HG02885 (cell line): ENCODE results near the gene RNF138.
"Not testable (repeated sequence)": the region's sequence is repeated elsewhere in the genome, so short reads cannot be mapped to it uniquely, and the experiment has no call there.

Experiments used
- ATAC-seq: cut with Tn5 transposase; IDR thresholded peaks from one replicate; pipeline ENCODE4 v1.9.1; 2021; ENCODE audit warnings: mild to moderate bottlenecking; ENCODE audit not compliant: unreplicated experiment, poor library complexity

The RNF138 gene, protein sequence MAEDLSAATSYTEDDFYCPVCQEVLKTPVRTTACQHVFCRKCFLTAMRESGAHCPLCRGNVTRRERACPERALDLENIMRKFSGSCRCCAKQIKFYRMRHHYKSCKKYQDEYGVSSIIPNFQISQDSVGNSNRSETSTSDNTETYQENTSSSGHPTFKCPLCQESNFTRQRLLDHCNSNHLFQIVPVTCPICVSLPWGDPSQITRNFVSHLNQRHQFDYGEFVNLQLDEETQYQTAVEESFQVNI

DNA sequence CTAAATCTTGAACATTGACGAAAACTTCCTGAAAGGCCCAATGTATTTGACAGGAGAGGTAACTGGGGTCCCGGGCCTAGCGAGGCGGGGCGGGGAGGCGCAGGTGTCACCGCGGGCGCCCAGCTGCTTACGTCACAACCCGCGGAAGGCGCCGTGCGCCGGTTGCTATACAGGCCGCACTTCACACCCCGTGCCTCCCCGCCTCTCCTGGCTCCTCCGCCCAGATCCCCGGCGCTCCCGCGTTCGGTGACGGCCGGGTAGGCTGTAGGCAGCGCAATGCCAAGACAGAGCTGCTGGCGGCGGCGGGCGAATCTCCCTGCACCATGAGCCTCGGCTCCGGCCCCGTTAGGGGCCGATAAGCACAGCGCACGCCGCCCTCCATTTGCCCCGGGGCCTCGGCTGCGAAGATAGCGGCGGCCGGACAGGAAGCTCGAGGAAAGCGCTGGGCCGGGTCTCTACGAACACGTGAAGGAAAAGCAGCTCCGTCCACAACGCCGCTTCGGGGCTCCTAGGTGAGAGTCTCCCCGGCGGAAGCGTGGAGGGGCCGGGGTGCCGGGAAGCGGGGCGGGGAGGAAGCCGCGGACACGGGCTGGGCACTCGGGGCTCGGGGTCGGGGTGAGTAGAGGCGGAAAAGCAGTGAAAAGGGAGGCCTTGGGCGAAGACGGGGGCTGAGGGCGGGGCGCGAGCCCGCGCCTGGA, at the start of gene RNF138:
Gene RNF138 (plus strand): TSS at position 151 of the 698 bp plus-strand sequence. CDS start 903 bp downstream, outside the sequence.
- peak; percentile 62 for ATAC-seq

DNA sequence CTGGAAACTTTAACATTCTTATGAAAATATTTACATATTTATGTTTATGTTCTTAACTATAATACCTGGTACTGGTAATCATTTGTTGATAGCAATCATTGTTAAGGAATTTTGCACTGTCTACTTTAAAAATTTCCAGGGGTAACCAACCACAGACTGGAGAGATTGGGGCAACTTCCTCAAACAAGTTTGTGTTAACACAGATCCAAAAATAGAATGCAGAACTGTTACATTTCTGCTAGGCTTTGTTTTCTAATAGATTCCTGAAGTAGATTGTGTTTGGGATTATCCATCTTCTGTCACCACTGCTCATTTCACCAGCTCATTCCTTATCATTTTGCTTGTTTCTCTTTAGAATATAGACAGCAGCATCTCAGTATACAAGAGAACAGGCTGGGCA, 49.3 kb upstream of the RNF138 start:
- no peak for ATAC-seq

DNA sequence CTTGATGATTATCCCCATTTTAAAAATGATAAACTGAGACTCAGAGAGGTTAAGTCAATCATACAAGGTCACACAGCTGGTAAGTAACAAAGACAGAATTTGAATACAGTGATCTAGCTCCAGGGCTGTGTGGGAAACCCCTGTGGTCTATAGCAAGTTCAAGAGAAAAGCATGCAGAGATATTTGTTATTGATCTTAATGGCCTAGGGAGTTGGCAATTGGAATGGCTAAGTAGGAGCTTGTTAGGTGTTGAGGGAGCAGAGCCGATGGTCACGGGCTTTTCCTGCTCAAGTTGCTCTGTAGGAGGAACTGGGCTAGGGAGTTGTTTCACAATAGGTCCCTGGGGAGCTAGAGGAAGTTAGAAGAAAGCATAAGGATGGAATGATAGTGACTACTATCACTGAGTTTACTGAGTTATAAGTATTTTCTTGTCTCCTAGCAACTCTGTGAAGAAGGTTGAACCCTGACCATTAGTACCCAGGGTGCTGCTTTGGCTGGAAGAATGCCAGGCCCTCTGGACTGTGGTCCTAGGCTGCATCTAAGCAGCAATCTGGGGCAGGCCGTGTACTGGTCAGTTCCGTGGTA, 43.1 kb upstream of the RNF138 start:
- peak; percentile 69 for ATAC-seq

DNA sequence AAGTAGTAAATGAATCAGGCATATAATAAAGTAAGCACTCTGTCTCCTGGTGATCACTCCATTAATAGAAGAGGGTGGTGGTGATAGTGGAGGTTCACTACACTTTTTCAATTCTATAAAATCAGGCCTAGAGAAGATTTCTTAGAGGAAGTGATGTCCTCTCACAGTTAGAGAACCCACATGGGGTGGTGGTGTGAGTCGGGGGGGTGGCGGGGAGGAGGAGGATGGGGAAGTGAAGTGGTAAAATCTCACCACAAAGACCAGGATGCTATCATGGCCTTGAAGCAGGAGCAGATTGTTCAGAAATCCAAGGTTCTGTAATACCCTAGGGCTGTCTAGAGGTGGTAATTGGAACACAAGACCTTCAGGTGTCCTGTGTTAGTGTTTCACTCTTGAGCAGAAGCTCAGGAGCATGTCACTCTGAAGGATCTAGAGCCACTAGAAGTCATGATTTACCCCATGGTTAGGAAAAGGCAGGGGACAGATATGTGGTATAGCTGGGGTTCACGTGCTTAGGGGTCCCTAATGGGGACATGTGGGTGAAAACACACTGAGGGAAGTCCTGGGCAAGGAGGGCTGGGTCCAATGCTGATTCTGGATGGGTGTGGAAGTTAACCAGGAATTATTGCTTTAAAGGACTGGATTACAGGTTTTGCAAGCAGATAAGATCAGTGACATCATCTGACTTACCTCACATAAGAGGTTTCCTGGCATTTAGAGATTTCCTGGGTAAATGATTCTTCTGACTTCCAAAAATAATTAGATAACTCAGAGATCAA, 42.1 kb upstream of the RNF138 start:
- ATAC-seq = peak; percentile 46

DNA sequence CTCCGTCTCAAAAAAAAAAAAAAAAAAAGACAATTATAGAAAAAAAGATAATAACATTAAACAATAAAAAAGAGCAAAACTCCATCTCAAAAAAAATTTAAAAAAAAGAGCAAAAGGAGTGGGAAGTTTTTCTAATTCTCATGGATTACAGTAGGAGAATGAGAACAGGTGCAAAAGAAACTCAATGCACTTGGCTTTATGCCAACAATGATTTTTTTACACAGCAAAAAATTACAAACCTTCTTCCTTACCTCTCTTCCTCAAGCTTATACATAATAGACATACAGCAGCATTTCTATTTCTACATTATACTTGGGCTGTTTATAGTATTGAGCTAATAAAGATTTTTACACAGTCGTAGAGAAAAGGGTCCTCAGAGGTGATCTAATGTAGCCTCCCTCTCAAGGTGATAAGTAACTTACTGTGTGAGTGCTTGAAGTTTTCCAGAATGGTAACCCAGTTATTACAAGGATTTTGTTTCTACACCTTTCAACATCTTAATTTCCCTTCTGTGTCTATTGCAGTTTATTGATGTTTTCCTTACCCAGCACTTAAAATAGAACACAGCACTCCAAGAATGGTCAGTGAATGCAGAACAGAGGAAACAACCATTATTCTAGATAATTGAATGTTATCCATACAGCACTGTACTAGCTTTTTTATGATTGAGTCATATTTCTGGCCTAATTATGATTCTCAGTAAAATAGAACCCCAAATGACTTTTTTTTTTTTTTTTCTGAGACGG, 34.9 kb upstream of the RNF138 start:
- ATAC-seq = no peak

DNA sequence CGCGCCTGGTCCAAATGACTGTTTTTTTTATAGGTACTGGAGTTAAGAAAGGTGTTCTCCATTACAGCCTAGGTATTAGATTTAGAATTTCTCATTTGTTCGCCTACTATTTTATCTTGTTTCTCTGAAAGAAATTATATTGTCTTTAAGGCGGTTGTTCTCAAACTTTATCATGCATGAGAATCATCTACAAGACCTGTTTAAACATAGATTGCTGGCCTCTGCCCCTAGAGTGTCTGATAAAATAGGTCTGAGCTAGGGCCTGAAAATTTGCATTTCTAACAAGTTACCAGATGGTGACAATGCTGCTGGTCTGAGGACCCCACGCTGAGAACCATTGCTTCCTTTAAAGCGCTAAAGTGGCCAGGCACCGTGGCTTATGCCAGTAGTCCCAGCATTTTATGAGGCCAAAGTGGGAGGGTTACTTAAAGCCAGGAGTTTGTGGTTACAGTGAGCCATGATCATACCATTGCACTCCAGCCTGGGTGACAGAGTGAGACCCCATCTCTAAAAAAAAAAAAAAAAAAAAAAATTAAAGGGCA, 34.0 kb upstream of the RNF138 start:
- ATAC-seq = no peak

DNA sequence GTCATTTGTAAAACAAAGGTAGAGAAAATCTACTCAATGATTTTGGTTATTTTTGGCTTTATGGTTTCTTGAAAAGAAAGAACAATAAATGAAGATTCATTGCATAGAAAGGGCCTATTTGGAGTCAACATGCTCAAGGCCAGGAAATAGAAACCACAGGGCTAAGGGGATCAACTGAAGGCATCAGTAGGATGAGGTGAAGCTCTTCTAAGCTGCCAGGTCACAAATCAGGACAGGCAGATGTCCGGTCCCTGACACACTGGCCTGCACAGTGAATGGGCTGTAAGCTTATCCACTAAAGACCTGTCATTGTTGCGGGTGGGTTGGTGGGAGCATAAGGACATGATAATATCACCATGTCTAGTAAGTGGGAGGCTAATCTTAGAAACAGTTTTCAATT, 31.6 kb upstream of the RNF138 start:
- no peak for ATAC-seq

DNA sequence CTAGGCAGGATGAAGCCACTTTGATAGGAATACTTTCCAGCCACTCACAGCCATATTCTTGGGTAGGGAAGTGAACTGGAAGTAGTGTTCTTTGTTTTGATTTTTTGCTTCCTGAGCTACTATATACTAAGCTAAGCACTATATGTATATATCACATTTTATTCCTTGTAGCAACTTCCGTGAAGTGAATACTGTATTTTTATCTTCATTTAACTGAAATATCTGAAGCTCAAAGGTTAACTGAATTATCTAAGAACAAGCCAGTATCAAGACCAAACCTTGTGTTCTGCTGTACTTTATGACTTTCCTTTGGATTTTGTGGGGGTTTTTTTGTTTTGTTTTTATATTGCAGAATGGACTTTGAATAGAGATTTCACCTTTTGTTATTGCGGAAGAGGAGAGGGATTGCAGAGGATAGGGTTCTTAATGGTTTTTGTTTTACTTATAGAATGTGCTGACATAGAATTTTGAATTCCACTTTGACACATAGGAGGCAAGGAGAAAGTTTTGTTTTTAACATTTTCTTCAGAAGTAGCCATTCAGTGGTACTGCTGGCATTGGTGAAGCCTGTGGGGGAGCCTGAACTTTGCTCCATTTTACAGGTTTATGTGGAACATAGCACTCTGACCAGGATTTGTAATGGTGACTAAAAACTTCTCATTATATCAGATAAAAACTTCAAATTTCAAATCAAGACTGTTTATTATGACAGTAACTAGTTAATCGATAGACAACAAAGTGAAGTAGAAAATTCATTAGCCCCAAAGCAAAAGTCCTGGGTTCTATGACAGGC, 24.1 kb upstream of the RNF138 start:
- no peak for ATAC-seq

DNA sequence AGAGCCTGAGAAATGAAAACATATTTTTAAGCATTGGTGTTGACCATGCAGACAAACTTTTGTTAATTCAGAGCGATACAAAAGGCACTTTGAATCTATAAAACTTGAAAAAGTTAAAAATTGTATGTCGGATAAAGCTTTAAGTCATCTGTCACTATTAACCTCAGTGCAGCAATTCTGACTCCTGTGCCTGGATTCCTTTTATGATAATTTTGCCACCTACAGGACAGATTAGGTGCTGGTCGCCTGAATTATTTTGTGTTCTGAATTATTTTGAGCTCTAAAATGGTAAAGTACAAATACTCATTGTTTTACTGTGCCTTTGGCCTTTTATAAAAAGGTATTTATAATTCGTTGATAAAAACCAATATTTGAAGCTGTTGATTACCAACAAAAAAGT, 19.4 kb upstream of the RNF138 start:
- no peak for ATAC-seq

DNA sequence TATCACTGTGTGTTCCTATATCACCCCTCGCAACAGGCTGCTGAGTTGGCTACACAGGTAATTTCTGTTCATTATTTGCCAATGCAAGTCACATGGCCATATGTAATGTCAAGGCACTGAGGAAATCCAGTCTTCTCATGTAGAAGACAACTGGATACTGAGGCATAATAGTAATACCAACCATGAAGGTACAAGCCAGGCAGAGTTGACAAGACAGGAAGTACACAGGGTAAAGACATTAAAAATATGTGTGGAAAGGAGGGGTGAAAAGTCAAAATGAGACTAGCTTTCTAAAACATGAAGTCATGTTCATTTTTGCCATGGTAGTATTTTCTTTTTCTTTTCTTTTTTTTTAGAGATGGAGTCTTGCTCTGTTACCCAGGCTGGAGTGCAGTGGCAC, 17.5 kb upstream of the RNF138 start:
- no peak for ATAC-seq

DNA sequence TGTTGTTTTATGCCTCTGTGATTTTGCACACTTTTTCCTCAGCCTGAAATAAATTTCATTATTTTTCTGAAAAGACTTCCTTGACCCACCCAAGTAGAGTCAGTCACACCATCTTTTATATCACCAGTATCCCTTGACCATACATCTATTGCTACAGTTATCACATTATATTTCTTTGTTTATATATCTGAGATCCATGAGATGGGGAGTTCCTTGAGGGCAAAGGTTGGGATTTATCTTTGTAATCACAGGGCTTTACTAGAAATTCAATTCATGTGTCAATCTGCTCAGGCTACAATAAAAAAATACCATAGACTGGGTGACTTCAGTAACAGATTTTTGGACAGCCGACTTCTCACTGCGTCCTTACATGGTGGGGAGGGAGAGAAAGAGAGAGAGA, 12.8 kb upstream of the RNF138 start:
- no peak for ATAC-seq

DNA sequence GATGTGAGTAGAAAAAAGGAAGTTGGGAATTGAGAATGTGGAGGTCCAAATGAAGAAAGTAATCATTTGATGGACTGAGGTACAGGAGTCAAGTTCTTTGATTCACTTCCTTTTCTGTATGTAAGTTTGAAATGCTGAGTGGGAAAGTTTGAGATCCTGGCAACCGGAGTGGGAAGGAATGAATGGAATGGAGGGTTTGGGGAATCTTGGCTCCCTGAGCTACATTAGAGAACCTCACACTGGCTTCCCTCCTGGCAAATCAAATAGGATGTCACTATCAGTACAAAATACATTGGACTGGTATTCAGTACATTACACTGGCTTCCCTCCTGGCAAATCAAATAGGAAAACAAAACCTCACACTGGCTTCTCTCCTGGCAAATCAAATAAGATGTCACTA, 9.8 kb upstream of the RNF138 start:
- ATAC-seq = no peak

DNA sequence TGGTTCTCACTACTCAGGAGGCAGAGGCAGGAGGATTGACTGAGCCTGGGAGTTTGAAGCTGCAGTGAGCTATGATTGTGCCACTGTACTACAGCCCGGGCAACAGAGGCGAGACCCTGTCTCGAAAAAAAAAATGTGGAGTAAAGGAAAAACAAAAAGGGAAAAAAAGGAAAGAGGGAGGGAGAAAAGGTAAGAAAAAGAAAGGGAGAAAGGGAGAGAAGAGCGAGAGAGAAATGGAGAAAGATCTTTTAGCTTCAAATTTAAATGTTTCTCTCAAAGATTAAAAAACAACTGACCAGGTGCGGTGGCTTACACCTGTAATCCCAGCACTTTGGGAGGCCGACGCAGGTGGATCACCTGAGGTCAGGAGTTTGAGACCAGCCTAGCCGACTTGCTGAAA, 7.9 kb upstream of the RNF138 start:
- ATAC-seq = no peak

DNA sequence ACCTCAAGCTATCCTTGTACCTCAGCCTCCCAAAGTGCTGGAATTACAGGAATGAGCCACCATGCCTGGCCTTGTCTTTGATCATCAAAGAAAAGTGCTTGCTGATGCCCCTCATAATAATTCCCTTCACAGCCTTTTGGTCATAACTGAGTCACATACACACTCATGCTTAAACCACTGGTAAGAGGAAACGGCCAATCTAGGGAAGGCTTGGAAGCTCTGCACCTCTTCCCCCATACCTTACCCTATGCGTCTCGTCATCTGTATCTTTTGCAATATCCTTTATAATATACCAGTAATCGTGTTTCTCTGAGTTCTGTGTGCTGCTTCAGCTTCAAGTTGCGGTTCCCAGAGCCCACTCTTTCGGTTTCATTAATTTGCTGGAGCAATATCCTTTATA, 4.8 kb upstream of the RNF138 start:
- no peak for ATAC-seq

DNA sequence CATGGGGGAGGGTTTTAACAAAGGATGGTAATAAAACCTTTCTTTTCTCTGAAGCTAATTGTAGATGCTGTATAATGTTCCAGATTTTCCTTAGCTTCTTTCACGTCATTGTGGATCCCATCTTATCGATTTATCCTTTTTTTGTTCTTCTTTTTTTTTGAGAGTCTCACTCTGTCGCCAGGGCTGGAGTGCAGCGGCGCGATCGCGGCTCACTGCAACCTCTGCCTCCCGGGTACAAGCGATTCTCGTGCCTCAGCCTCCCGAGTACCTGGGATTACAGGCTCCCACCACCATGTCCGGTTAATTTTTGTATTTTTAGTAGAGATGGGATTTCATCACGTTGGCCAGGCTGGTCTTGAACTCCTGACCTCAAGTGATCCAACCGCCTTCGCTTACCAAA, 843 bp upstream of the RNF138 start:
- not testable (repeated sequence) for ATAC-seq

DNA sequence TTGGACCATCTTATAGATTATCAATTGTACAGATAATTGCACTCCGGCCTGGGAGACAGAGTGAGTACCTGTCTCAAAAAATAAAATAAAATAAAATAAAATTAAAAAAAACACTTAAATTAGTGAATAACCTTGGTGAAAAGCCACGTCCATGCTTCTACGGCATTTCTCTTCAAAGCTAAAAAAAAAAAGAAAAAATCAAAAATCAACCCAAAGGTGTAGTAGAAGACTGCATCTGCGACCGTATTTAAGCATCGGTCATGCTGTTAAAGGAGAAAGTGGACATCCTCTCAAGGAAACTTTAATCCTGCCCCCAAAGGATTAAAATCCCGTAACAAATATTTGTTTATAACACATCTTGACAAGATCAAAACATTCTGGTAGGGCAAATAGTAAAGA, 350 bp upstream of the RNF138 start:
- no peak for ATAC-seq

DNA sequence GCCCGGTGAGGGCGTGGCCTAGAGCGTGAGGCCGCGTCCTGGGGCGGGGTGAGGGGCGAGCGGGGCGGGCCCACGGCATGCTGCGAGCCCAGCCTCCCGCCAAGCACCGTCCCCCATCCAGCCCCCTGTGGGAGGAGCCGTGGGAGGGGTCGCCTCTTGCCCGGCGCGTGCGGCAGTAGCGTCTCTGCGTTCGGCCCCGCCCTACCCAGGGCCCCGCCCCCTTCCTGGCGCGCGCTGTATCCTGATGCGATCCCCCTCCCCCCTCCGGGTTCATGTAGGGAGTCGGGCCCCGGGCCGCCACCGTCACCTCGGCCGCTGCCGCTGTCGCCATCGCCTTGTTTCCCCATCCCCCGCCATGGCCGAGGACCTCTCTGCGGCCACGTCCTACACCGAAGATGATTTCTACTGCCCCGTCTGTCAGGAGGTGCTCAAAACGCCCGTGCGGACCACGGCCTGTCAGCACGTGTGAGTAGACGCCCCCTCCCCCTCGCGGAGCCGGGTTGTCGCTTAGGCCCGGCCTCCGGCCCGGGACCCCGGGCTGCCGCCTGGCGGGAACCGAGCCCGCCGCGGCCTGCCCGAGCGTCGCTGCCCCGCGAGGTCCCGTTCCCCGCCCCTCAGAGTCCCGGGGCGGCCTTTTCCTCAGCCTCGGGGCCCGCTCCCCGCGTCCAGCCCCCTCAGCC, 888 bp downstream of the RNF138 start:
- peak; percentile 81 for ATAC-seq

DNA sequence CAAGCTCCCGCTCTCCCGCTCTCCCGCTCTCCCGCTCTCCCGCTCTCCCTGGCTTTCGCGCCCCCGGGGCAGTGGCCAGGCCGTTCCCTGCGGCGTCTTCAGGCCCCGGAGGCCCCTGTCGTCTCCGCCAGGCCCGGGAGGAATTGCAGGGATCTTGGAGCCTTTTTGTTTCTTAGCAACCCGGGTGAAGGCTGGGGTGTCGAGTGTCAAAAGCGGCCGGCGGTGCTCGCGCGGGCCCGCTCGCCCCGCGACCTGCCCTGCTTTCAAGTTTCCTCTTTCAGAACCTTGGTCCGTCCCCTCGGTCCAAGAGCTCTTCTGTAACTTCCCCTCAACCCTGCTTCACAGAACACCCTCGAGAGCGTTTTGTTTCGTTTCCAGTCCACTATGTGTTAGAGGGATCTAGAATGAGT, 1.4 kb downstream of the RNF138 start:
- ATAC-seq = peak; percentile 30

DNA sequence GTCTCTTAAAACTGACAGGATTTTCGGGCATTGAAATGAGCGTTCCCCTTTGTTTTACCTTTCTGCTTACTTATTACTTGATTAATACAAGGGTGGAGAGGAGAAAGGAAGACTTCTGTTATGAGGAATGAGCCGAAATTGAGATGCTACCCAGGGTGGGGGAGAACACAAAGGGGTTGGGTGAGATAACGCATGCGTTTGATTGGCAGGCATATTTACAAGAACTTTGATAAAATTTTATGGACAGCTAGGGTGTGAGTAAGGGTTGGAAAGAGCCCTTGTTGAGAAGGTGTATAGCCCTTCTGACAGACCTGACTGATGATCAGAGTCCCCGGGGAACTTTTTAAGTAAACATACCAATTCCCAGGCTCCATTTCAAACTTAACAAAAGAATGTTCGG, 1.8 kb downstream of the RNF138 start:
- no peak for ATAC-seq
